Common myeloid progenitor, CD34-positive (primary cell): ENCODE measurements around the gene CRIM1.
A peak's percentile ranks its signal among the peaks of the same experiment; 100 is the strongest.

Experiments
- CTCF ChIA-PET: fragments of 350-600 bp; sonication (Branson Sonifier 250); formaldehyde crosslinking; loops from one replicate; lab custom pipeline; 2021; ENCODE audit warnings: antibody characterized with exemption; lab: Charles Lee
- POLR2A ChIA-PET: fragments of 350-600 bp; sonication (Branson Sonifier 250); formaldehyde crosslinking; loops from one replicate; lab custom pipeline; 2021; ENCODE audit warnings: antibody characterized with exemption; lab: Charles Lee
- DNase-seq, 3 donors: peaks; one replicate each; pipeline versions ENCODE4 v3.0.0 to v3.0.0-alpha.2; 2013
- H3K27ac ChIP-seq, 2 experiments: 1 replicate in 1 of 2; 2 replicates in 1 of 2; pipeline ENCODE4 v1.7.0; 2013; ENCODE audit warnings: inconsistent platforms in 2 of 2, low read length in 2 of 2, mild to moderate bottlenecking in 2 of 2, low read depth in 1 of 2, moderate library complexity in 1 of 2; ENCODE audit not compliant: severe bottlenecking in 2 of 2, insufficient read depth in 1 of 2, poor library complexity in 1 of 2
- H3K27me3 ChIP-seq, 5 experiments: replicated peaks in 2 of 5; 1 replicate in 3 of 5; 2 replicates in 2 of 5; pipeline versions ENCODE4 v1.6.1 to v1.7.0; 2013; ENCODE audit warnings: low read length in 4 of 5, mild to moderate bottlenecking in 2 of 5, moderate library complexity in 2 of 5, inconsistent platforms in 1 of 5; ENCODE audit not compliant: insufficient read depth in 5 of 5, control insufficient read depth in 4 of 5
- H3K36me3 ChIP-seq, 4 experiments: 1 replicate in 2 of 4; 2 replicates in 2 of 4; pipeline versions ENCODE4 v1.6.1 to v1.7.0; 2013; ENCODE audit warnings: low read length in 3 of 4, control low read depth in 1 of 4, mild to moderate bottlenecking in 1 of 4; ENCODE audit not compliant: control insufficient read depth in 4 of 4, insufficient read depth in 4 of 4
- H3K4me1 ChIP-seq, 4 experiments: 1 replicate in 3 of 4; 2 replicates in 1 of 4; pipeline versions ENCODE4 v1.6.1 to v1.7.1; 2013; ENCODE audit warnings: low read length in 3 of 4, mild to moderate bottlenecking in 3 of 4, control low read depth in 1 of 4, inconsistent platforms in 1 of 4, moderate library complexity in 1 of 4; ENCODE audit not compliant: control insufficient read depth in 4 of 4, insufficient read depth in 4 of 4; ENCODE audit errors: control extremely low read depth in 1 of 4
- H3K4me3 ChIP-seq, 7 experiments: 1 replicate in 4 of 7; 2 replicates in 3 of 7; pipeline versions ENCODE4 v1.5.1 to v1.7.0; 2013; ENCODE audit warnings: mild to moderate bottlenecking in 7 of 7, low read length in 6 of 7, moderate library complexity in 6 of 7, inconsistent platforms in 2 of 7, low read depth in 2 of 7, control low read depth in 1 of 7; ENCODE audit not compliant: insufficient read depth in 4 of 7, control insufficient read depth in 1 of 7; ENCODE audit errors: extremely low read depth in 1 of 7
- H3K9me3 ChIP-seq, 5 experiments: 1 replicate in 4 of 5; 2 replicates in 1 of 5; pipeline versions ENCODE4 v1.6.1 to v1.7.1; 2013; ENCODE audit warnings: low read length in 4 of 5, mild to moderate bottlenecking in 2 of 5, inconsistent platforms in 1 of 5, low read depth in 1 of 5, moderate library complexity in 1 of 5; ENCODE audit not compliant: control insufficient read depth in 4 of 5, insufficient read depth in 2 of 5; ENCODE audit errors: control extremely low read depth in 1 of 5
- WGBS: methylation state at CpG from one replicate; pipeline ENCODE4 v1.1.5; 2013; ENCODE audit not compliant: insufficient coverage; 5-methylcytosine and 5-hydroxymethylcytosine counted together

Gene CRIM1

GRCh38 chr2:36464006-36464721, 108.6 kb downstream of the CRIM1 start:
- H3K27me3 ChIP-seq = no peaks in the 10 kb centered on the region
- peaks cover 0 to 5% (median 3%) of the 10 kb centered on the region in 4 experiments for H3K36me3 ChIP-seq
- peaks cover 0 to 7% (median 5%) of the 10 kb centered on the region in 4 experiments for H3K4me1 ChIP-seq
- DNase-seq = no peak
- no peak overlapping the region for H3K4me3 ChIP-seq
- WGBS = 84% methylated on average over 7 of the region's 11 CpGs
- POLR2A ChIA-PET = no interaction called here
- no peaks in the 10 kb centered on the region for H3K9me3 ChIP-seq
- H3K27ac ChIP-seq = no peak overlapping the region
- CTCF ChIA-PET = interaction anchor here (0.9 kb wide), 1 partner anchor 20 kb away, joined by 4 read pairs; no protein-coding TSS in a partner anchor

GRCh38 chr2:36466135-36466534, 110.6 kb downstream of the CRIM1 start:
- ChIA-PET POLR2A (no interaction called here), CTCF (no interaction called here)
- peaks cover 0 to 6% (median 4%) of the 10 kb centered on the region in 4 experiments for H3K4me1 ChIP-seq
- DNase-seq = no peak
- H3K36me3 ChIP-seq = peaks cover 0 to 7% (median 4%) of the 10 kb centered on the region in 4 experiments
- WGBS = no CpG with 5 or more reads among the region's 4 CpGs
- no peaks in the 10 kb centered on the region for H3K27me3 ChIP-seq
- H3K27ac ChIP-seq = no peak overlapping the region
- H3K4me3 ChIP-seq = no peak overlapping the region
- peaks cover 0 to 5% (median 0%) of the 10 kb centered on the region in 5 experiments for H3K9me3 ChIP-seq

GRCh38 chr2:36468463-36469105, 113.0 kb downstream of the CRIM1 start:
- 94% methylated on average over 5 of the region's 10 CpGs for WGBS
- peaks cover 0 to 13% (median 5%) of the 10 kb centered on the region in 4 experiments for H3K36me3 ChIP-seq
- CTCF ChIA-PET = no interaction called here

GRCh38 chr2:36469106-36469477, 113.5 kb downstream of the CRIM1 start:
- peaks cover 0 to 17% (median 6%) of the 10 kb centered on the region in 4 experiments for H3K36me3 ChIP-seq

More at GRCh38 chr2:36468463-36469105, 113.0 kb downstream of the CRIM1 start:
- Histone ChIP-seq H3K4me1 (peaks cover 0 to 3% (median 0%) of the 10 kb centered on the region in 4 experiments), H3K4me3 (no peak overlapping the region), H3K9me3 (peaks cover 0 to 14% (median 0%) of the 10 kb centered on the region in 5 experiments), H3K27me3 (no peaks in the 10 kb centered on the region), H3K27ac (no peak overlapping the region)
- POLR2A ChIA-PET = no interaction called here
- peak in 1 of 3 donors; percentile 19 for DNase-seq

GRCh38 chr2:36469710-36470109, 114.1 kb downstream of the CRIM1 start:
- Histone ChIP-seq H3K4me3 (no peak overlapping the region), H3K36me3 (peaks cover 0 to 17% (median 6%) of the 10 kb centered on the region in 4 experiments), H3K27ac (no peak overlapping the region), H3K4me1 (peaks cover 0 to 3% (median 0%) of the 10 kb centered on the region in 4 experiments), H3K9me3 (peaks cover 0 to 23% (median 0%) of the 10 kb centered on the region in 5 experiments), H3K27me3 (no peaks in the 10 kb centered on the region)
- WGBS = no CpG with 5 or more reads among the region's 3 CpGs
- CTCF ChIA-PET = interaction anchor here (1.8 kb wide), 1 partner anchor 9 kb away, joined by 6 read pairs; no protein-coding TSS in a partner anchor
- POLR2A ChIA-PET = no interaction called here
- DNase-seq = no peak

More at GRCh38 chr2:36469106-36469477, 113.5 kb downstream of the CRIM1 start:
- DNase-seq = peak in 2 of 3 donors; percentile 9 to 17
- CTCF ChIA-PET = no interaction called here
- no peak overlapping the region for H3K4me3 ChIP-seq
- H3K27me3 ChIP-seq = no peaks in the 10 kb centered on the region
- peaks cover 0 to 3% (median 0%) of the 10 kb centered on the region in 4 experiments for H3K4me1 ChIP-seq
- H3K9me3 ChIP-seq = peaks cover 0 to 19% (median 0%) of the 10 kb centered on the region in 5 experiments
- WGBS = 89% methylated on average over 1 of the region's 1 CpG
- POLR2A ChIA-PET = no interaction called here
- H3K27ac ChIP-seq = no peak overlapping the region

GRCh38 chr2:36473230-36473629, 117.7 kb downstream of the CRIM1 start:
- H3K27me3 ChIP-seq = no peaks in the 10 kb centered on the region
- H3K9me3 ChIP-seq = peaks cover 0 to 45% (median 7%) of the 10 kb centered on the region in 5 experiments
- ChIA-PET CTCF (no interaction called here), POLR2A (no interaction called here)
- H3K27ac ChIP-seq = no peak overlapping the region
- DNase-seq = no peak
- peaks cover 0 to 24% (median 7%) of the 10 kb centered on the region in 4 experiments for H3K36me3 ChIP-seq
- no peak overlapping the region for H3K4me3 ChIP-seq
- 100% methylated on average over 1 of the region's 2 CpGs for WGBS
- H3K4me1 ChIP-seq = peaks cover 5 to 12% (median 10%) of the 10 kb centered on the region in 4 experiments
